HEK293 (cell line): ENCODE data around the gene SAP30.

Source experiments
- CTCF ChIA-PET: fragments of 350-600 bp; formaldehyde crosslinking; extraction: SDS; loops from one replicate; lab custom pipeline; 2021; ENCODE audit warnings: antibody characterized with exemption; lab: Yijun Ruan, JAX
- POLR2A ChIA-PET: fragments of 300-600 bp; formaldehyde crosslinking; extraction: SDS; loops from one replicate; lab custom pipeline; 2020; ENCODE audit warnings: antibody characterized with exemption, inconsistent platforms; lab: Yijun Ruan, JAX
- H3K27ac ChIP-seq: fragments of 200-500 bp; sonication (Bioruptor generic); 2 replicates; pipeline ENCODE4 v1.5.1; 2014; ENCODE audit warnings: low read depth, low read length, control low read depth, inconsistent platforms; ENCODE audit errors: extremely low read depth
- H3K36me3 ChIP-seq, 2 experiments: fragments of 200-500 bp in 1 of 2; sonication (Bioruptor generic) in 1 of 2; 1 replicate in 1 of 2; 2 replicates in 1 of 2; pipeline ENCODE4 v1.5.1; 2014 to 2017; ENCODE audit warnings: inconsistent platforms in 2 of 2, low read length in 2 of 2; ENCODE audit not compliant: control insufficient read depth in 2 of 2, insufficient read depth in 1 of 2
- H3K4me1 ChIP-seq: fragments of 200-500 bp; sonication (Bioruptor generic); 2 replicates; pipeline ENCODE4 v1.5.1; 2014; ENCODE audit warnings: mild to moderate bottlenecking, low read length, inconsistent platforms; ENCODE audit not compliant: control insufficient read depth, insufficient read depth
- H3K4me3 ChIP-seq: 2 replicates; pipeline ENCODE4 v1.5.1; 2011; ENCODE audit warnings: low read depth, mild to moderate bottlenecking, control low read depth, low read length, moderate library complexity
- H3K9me3 ChIP-seq: fragments of 200-500 bp; sonication (Bioruptor generic); 2 replicates; pipeline ENCODE4 v1.5.1; 2014; ENCODE audit warnings: low read depth, low read length, inconsistent platforms; ENCODE audit not compliant: control insufficient read depth, insufficient read depth
- MZF1 ChIP-seq: fragments of 450-650 bp; formaldehyde crosslinking; IDR thresholded peaks from 2 replicates; pipeline ENCODE4 v1.5.1; 2017; ENCODE audit warnings: missing biosample characterization, missing genetic modification characterization, borderline replicate concordance
- PRDM1 ChIP-seq: fragments of 450-650 bp; formaldehyde crosslinking; IDR thresholded peaks from 2 replicates; pipeline ENCODE4; 2016; ENCODE audit warnings: missing biosample characterization, missing genetic modification characterization
- SALL2 ChIP-seq: fragments of 450-650 bp; formaldehyde crosslinking; IDR thresholded peaks from 2 replicates; pipeline ENCODE4 v1.5.0; 2017; ENCODE audit warnings: missing biosample characterization, mild to moderate bottlenecking, missing genetic modification characterization, borderline replicate concordance
- SCRT2 ChIP-seq: fragments of 450-650 bp; formaldehyde crosslinking; IDR thresholded peaks from 2 replicates; pipeline ENCODE4 v1.5.1; 2016; ENCODE audit warnings: missing biosample characterization, missing genetic modification characterization
- SETDB1 ChIP-seq: IDR thresholded peaks from one replicate; pipeline ENCODE4 v1.6.1; 2017; ENCODE audit warnings: mild to moderate bottlenecking, low read length, moderate library complexity, mixed read lengths; ENCODE audit not compliant: insufficient read length
- TCF7L2 ChIP-seq: IDR thresholded peaks from 2 replicates; pipeline ENCODE4 v1.6.1; 2011; ENCODE audit warnings: low read depth, mild to moderate bottlenecking, inconsistent platforms, low read length, moderate library complexity, borderline replicate concordance
- ZFP69B ChIP-seq: fragments of 450-650 bp; formaldehyde crosslinking; IDR thresholded peaks from 2 replicates; pipeline ENCODE4 v1.5.1; 2016; ENCODE audit warnings: missing biosample characterization, missing genetic modification characterization
- ZNF121 ChIP-seq: fragments of 450-650 bp; formaldehyde crosslinking; IDR thresholded peaks from 2 replicates; pipeline ENCODE4 v1.5.1; 2016; ENCODE audit warnings: missing biosample characterization, missing genetic modification characterization
- ZNF148 ChIP-seq: fragments of 450-650 bp; formaldehyde crosslinking; IDR thresholded peaks from 2 replicates; pipeline ENCODE4 v1.5.0; 2017; ENCODE audit warnings: missing biosample characterization, missing genetic modification characterization, borderline replicate concordance
- ZNF174 ChIP-seq: fragments of 450-650 bp; formaldehyde crosslinking; IDR thresholded peaks from 2 replicates; pipeline ENCODE4 v1.5.0; 2017; ENCODE audit warnings: missing biosample characterization, mild to moderate bottlenecking, missing genetic modification characterization
- ZNF2 ChIP-seq: fragments of 450-650 bp; formaldehyde crosslinking; IDR thresholded peaks from 2 replicates; pipeline ENCODE4 v1.5.1; 2016; ENCODE audit warnings: missing biosample characterization, missing genetic modification characterization
- ZNF23 ChIP-seq: fragments of 450-650 bp; formaldehyde crosslinking; IDR thresholded peaks from 2 replicates; pipeline ENCODE4 v1.5.1; 2016; ENCODE audit warnings: missing biosample characterization, missing genetic modification characterization, borderline replicate concordance
- ZNF239 ChIP-seq: fragments of 450-650 bp; formaldehyde crosslinking; IDR thresholded peaks from 2 replicates; pipeline ENCODE4 v1.5.1; 2016; ENCODE audit warnings: missing biosample characterization, missing genetic modification characterization
- ZNF26 ChIP-seq: fragments of 450-650 bp; formaldehyde crosslinking; IDR thresholded peaks from 2 replicates; pipeline ENCODE4 v1.5.1; 2016; ENCODE audit warnings: missing biosample characterization, missing genetic modification characterization
- ZNF404 ChIP-seq: fragments of 450-650 bp; formaldehyde crosslinking; IDR thresholded peaks from 2 replicates; pipeline ENCODE4 v1.5.1; 2017; ENCODE audit warnings: missing biosample characterization, missing genetic modification characterization
- ZNF529 ChIP-seq: fragments of 450-650 bp; formaldehyde crosslinking; IDR thresholded peaks from 2 replicates; pipeline ENCODE4 v1.5.1; 2017; ENCODE audit warnings: missing genetic modification characterization, missing biosample characterization; ENCODE audit not compliant: insufficient replicate concordance
- ZNF558 ChIP-seq: fragments of 450-650 bp; formaldehyde crosslinking; IDR thresholded peaks from 2 replicates; pipeline ENCODE4 v1.5.1; 2016; ENCODE audit warnings: missing biosample characterization, missing genetic modification characterization
- ZNF600 ChIP-seq: fragments of 450-650 bp; formaldehyde crosslinking; IDR thresholded peaks from 2 replicates; pipeline ENCODE4 v1.5.1; 2016; ENCODE audit warnings: missing biosample characterization, missing genetic modification characterization
- ZNF664 ChIP-seq: fragments of 450-650 bp; formaldehyde crosslinking; IDR thresholded peaks from 2 replicates; pipeline ENCODE4 v1.5.1; 2016; ENCODE audit warnings: missing biosample characterization, missing genetic modification characterization
- ZNF670 ChIP-seq: fragments of 450-650 bp; formaldehyde crosslinking; IDR thresholded peaks from 2 replicates; pipeline ENCODE4 v1.5.1; 2016; ENCODE audit warnings: missing biosample characterization, missing genetic modification characterization, low read depth
- ZNF701 ChIP-seq: fragments of 450-650 bp; formaldehyde crosslinking; IDR thresholded peaks from 2 replicates; pipeline ENCODE4 v1.5.1; 2016; ENCODE audit warnings: missing biosample characterization, missing genetic modification characterization

The SAP30 gene

GRCh38 chr4:173365359-173365996 is 5.3 kb upstream of the SAP30 start:
- Histone ChIP-seq H3K9me3 (no peaks in the 10 kb centered on the region), H3K36me3 (no peaks in the 10 kb centered on the region)
- POLR2A ChIA-PET = interaction anchor here (1.3 kb wide), 1 partner anchor 31 kb away, joined by 4 read pairs; the partner anchor contains the start of gene HMGB2
- TF ChIP-seq ZNF600 (tag by site-specific recombination) = 0 out of 2 replicates have a peak, but pooled peaks have one; percentile 44
- TF ChIP-seq ZNF26 (tag by site-specific recombination) = no peak
- TF ChIP-seq ZNF404 (tag by site-specific recombination) = no peak
- TF ChIP-seq ZNF2 (tag by site-specific recombination) = no peak
- TF ChIP-seq, all 188 proteins: peak for 1
- Histone ChIP-seq H3K27ac (no peak overlapping the region), H3K4me3 (no peak overlapping the region), H3K4me1 (no peaks in the 10 kb centered on the region)
- CTCF ChIA-PET = no interaction called here

- H3K4me3 ChIP-seq = no peak overlapping the region
- H3K4me1 ChIP-seq = no peaks in the 10 kb centered on the region
- H3K36me3 ChIP-seq = no peaks in the 10 kb centered on the region
- ChIA-PET CTCF (interaction anchor here (0.6 to 1.0 kb wide), 3 partner anchors 53 to 185 kb away, joined by 3 read pairs; no protein-coding TSS in a partner anchor), POLR2A (interaction anchor here (1.1 to 1.3 kb wide), 2 partner anchors 12 to 33 kb away, joined by 3 to 5 read pairs; partner anchors contain the start of gene HMGB2)
- H3K9me3 ChIP-seq = no peaks in the 10 kb centered on the region
- no peak for TF ChIP-seq ZNF558
- no peak for TF ChIP-seq ZNF670 (tag by site-specific recombination)
- no peak for TF ChIP-seq MZF1 (tag by site-specific recombination)
- TF ChIP-seq ZNF23 = no peak
- TF ChIP-seq ZNF174 (tag by site-specific recombination) = no peak
- TF ChIP-seq SCRT2 (tag by site-specific recombination) = peak; percentile 75
- no peak for TF ChIP-seq ZNF121 (tag by site-specific recombination)
- no peak overlapping the region for H3K27ac ChIP-seq
Observed at GRCh38 chr4:173367285-173367684, 3.5 kb upstream of the SAP30 start.

- H3K9me3 ChIP-seq = no peaks in the 10 kb centered on the region
- H3K4me3 ChIP-seq = no peak overlapping the region
- TF ChIP-seq SETDB1 (no peak), ZNF701 (tag by site-specific recombination) (no peak), ZNF529 (tag by site-specific recombination) (no peak), TCF7L2 (no peak), PRDM1 (tag by site-specific recombination) (0 out of 2 replicates have a peak, but pooled peaks have one; percentile 24)
- POLR2A ChIA-PET = interaction anchor here (1.1 to 1.3 kb wide), 2 partner anchors 13 to 33 kb away, joined by 3 to 5 read pairs; partner anchors contain the start of gene HMGB2
- no peaks in the 10 kb centered on the region for H3K4me1 ChIP-seq
- H3K27ac ChIP-seq = no peak overlapping the region
- no peaks in the 10 kb centered on the region for H3K36me3 ChIP-seq
- CTCF ChIA-PET = interaction anchor here (0.6 to 1.0 kb wide), 3 partner anchors 53 to 186 kb away, joined by 3 read pairs; no protein-coding TSS in a partner anchor
Observed at GRCh38 chr4:173367946-173368345, 2.8 kb upstream of the SAP30 start.

GRCh38 chr4:173370130-173370476 is 651 bp upstream of the SAP30 start:
- peak overlapping the region; percentile 92 for H3K27ac ChIP-seq

More at GRCh38 chr4:173370130-173370476, 651 bp upstream of the SAP30 start:
- Histone ChIP-seq H3K9me3 (no peaks in the 10 kb centered on the region), H3K4me1 (no peaks in the 10 kb centered on the region), H3K36me3 (peaks cover 7 to 10% of the 10 kb centered on the region in 2 experiments; a peak in 2 of 3 replicates), H3K4me3 (peak overlapping the region; percentile 63)
- TF ChIP-seq ZNF239 (no peak), SALL2 (tag by site-specific recombination) (no peak), ZNF148 (tag by site-specific recombination) (no peak), ZNF23 (no peak), ZFP69B (tag by site-specific recombination) (0 out of 2 replicates have a peak, but pooled peaks have one; percentile 2), ZNF664 (no peak)
- ChIA-PET POLR2A (interaction anchor here (0.5 to 5.6 kb wide), 15 partner anchors 10 to 897 kb away, joined by 3 to 246 read pairs (median 5); partner anchors contain the start of gene HMGB2), CTCF (interaction anchor here (0.9 to 1.2 kb wide), 2 partner anchors 25 to 46 kb away, joined by 3 read pairs; no protein-coding TSS in a partner anchor)
